RKO (cell line): ENCODE measurements around the gene EEF1B2.
"Not testable (repeated sequence)": the region's sequence is repeated elsewhere in the genome, so short reads cannot be mapped to it uniquely, and the experiment has no call there.

ENCODE experiments used
- DNase-seq: peaks from one replicate; pipeline ENCODE4 v3.0.0-alpha.2; 2016; ENCODE audit warnings: low spot score

EEF1B2 gene

DNA sequence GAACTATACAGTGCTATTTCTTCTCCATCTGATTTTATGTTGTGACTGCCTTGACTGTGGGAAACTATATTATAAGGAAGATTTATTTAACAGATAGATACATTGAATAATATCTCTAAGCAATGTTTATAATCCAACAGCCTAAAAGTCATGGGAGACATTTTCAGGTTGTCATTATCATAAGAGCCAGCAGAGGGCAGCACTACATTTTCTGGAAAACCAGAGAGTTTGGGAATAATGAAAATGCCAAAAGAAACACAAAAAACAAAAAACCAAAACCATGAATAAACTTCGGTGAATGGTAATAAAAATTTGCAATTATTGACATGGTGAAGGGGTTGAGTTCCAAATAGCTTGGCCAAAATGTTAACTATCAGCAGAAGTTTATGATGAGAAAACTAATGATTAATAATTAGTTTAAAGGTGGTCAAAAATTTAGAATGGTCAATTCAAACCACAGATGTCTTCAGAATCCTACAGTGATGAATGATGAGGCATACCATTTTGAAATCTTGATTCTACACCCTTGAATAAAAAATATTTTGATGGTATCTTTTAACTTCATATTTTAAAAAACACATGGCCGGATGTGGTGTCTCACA, 4.7 kb downstream of the EEF1B2 start:
- peak; percentile 41 for DNase-seq

- DNase-seq = not testable (repeated sequence)
These were observed 8.5 kb downstream of the EEF1B2 start for GRCh38 chr2:206168230-206168629.

GRCh38 chr2:206171624-206172397, 12.1 kb downstream of the EEF1B2 start:
- DNase-seq = not testable (repeated sequence)

DNA sequence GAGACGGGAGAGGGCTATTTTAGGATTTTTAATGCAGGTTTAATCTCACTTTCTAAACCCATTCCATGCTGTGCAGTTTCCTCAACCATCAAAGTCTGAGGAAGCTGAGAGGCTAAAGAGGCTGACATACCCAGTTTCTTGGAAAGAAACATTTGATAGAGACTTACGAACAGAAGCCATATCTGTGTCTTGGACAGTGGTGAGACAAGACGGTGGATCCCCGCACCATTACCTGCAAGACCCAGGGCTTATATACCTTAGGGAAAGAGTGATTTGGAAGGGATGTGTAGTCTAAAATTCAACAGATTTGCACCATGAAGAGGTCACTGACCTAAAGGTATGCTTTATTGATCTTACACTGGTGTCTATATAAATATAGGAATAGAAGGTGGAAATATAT, 13.5 kb downstream of the EEF1B2 start:
- DNase-seq = no peak

DNA sequence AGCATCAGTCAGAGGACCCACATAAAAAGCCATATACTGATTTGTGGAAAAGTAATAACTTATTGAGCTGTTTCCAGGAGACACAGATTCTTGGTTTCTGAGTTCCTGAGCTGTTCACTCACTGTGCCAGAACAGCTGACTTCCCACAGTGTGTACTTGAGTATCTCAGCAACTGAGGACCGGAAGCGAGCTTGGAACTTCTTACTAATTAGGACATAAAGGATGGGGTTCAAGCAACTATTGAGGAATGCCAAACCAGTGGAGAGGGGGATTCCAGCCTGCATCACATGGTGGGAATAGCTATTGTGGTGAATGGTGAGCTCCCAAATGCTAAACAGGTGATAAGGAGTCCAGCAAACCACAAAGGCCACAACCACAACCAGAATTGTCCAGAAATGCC, 16.4 kb downstream of the EEF1B2 start:
- no peak for DNase-seq

DNA sequence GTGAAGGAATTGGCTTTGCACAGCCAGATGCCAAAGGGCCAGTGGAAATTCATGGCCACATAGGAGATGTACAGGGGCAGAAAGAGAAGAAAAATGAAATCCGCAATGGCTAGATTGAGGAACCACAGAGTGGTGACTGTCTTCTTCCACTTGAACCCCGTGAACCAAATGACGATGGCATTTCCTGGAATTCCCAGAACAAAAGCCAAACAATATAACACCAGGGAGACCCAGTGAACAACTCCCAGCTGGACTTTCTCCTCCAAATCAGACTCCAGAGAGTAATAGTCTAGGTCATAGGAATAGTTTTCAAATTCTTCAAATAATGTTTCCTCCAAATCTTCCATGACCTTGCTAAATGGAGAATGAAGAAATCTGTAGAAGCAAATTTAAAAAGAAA, 17.2 kb downstream of the EEF1B2 start:
- no peak for DNase-seq

DNA sequence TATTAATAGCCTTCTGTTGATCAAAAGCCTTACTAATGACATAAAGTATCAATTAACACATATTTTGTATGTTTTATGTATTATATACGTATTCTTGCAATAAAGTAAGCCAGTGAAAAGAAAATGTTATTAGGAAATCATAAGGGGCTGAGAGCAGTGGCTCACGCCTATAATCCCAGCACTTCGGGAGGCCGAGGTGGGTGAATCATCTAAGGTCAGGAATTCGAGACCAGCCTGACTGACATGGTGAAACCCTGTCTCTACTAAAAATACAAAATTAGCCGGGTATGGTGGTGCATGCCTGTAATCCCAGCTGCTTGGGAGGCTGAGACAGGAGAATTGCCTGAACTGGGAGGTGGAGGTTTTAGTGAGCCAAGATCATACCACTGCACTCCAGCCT, 21.8 kb downstream of the EEF1B2 start:
- not testable (repeated sequence) for DNase-seq

GRCh38 chr2:206189691-206190090, 30.0 kb downstream of the EEF1B2 start:
- DNase-seq = no peak

DNA sequence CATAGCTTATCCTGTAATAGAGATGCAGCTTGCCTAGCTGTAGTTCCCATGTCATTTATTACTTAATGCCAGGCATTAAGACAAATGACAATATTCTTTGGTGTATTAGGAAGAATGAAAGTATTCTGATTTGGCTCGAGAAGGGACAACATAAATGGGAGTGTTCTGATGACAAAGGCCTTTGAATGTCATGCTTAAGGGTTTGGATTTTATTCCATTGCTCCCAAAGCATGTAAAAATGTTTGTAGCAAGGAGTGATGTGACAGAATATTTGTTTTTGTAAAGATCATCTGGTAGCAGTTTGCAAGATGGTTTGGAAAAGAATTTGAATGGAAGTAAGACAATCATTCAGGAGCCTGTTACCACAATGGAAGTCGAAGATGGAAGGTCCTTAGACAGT, 30.4 kb downstream of the EEF1B2 start:
- no peak for DNase-seq

DNA sequence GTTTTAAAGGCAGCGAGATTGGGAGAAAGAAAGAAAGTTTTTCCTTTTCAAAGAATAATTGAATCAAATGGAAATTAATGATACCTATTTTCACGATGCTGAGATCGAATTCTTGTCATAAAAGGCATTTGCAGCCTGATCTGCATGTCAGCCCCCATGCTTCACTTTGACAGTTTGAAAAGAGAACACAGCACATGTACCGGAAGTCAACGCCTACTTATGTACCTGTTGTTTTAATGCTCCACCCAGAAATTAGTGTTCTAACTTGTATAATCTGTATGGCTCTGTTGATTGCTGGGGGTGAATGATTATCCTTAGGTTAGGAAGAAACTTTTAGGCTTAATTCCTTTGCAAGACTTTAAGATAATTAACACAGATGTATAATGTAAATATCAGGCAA, 31.0 kb downstream of the EEF1B2 start:
- DNase-seq = no peak

GRCh38 chr2:206192157-206192556, 32.5 kb downstream of the EEF1B2 start:
- no peak for DNase-seq

- no peak for DNase-seq
These were observed 34.1 kb downstream of the EEF1B2 start for GRCh38 chr2:206193671-206194357.

- DNase-seq = no peak
These were observed 39.0 kb downstream of the EEF1B2 start for GRCh38 chr2:206198677-206199076.

- no peak for DNase-seq
These were observed 41.6 kb downstream of the EEF1B2 start for GRCh38 chr2:206201075-206201848.

DNA sequence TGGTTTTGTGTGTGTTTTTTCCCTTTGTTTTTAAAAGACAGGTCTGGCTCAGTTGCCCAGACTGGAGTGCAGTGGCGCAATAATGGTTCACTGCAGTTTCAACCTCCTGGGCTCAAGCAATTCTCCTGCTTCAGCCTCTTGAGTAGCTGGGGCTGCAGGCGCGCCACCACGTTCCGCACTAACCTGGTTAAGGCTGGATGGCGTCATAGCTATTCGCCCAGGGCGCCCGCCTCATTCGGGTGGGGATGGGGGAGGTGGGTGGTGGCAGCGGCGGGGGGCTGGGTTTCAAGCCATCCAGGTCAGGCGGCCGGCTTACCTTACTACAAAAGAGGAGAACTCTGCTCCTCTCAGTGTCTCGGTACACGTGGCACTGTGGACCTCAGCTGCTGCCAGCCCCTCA, 42.8 kb downstream of the EEF1B2 start:
- no peak for DNase-seq

GRCh38 chr2:206203331-206203730, 43.6 kb downstream of the EEF1B2 start:
- DNase-seq = no peak

DNA sequence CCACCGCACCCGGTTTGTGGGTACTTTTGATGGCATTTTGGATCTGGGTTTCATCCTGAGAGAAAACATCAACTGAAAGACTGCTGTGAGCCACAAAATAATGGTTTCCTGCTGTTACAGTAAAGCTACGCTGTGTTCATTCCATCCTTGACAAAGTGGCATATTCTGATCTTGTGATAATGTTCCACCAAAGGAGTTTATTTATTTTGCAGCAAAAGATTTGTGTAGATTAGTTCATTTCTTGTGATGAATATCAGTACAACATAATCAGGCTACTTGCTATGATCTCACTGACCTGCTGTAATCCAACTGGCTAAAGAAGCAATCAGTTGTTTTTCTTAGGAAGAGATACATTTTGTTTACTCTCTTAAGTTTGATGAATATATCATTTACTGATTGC, 45.0 kb downstream of the EEF1B2 start:
- DNase-seq = no peak

- not testable (repeated sequence) for DNase-seq
These were observed 47.6 kb downstream of the EEF1B2 start for GRCh38 chr2:206207316-206207715.

GRCh38 chr2:206208900-206209299, 49.2 kb downstream of the EEF1B2 start:
- DNase-seq = peak; percentile 33

DNA sequence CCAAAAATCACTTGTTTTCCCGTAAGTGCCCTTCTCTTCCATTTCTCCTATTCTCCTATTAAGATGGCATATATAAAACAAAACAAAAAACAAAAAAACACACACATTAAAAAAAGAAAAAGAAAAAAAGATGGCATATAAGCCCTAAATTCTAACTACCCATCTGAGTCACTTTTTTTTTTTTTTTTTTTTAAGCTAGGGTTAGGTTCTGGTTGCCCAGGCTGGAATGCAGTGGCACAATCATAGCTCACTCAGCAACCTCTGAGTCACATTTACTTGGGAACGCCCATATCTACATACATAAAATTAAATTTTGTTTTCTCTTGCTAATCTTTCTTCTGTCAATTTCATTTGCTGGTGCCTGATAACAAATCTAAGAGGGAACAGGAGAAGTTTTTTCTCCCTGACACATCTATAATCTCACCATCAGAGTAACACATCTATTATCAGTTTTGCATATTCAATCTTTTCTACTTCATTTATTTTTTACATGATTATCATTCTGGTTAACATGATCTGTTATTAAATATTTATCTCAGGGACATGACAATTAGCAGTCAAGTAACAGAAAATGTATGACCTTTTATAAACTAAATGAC, 52.1 kb downstream of the EEF1B2 start:
- peak; percentile 76 for DNase-seq
